GM12872 (cell line): ENCODE data around the gene KRTAP13-4.

Source experiments
- CTCF ChIP-seq: IDR thresholded peaks from 3 replicates; pipeline ENCODE4 v1.5.1; 2011; ENCODE audit warnings: low read depth, mild to moderate bottlenecking, low read length, moderate library complexity; ENCODE audit not compliant: insufficient read depth

The KRTAP13-4 gene

GRCh38 chr21:30448514-30448913 lies 18.5 kb downstream of the KRTAP13-4 start:
- TF ChIP-seq CTCF: no peak

- no peak for TF ChIP-seq CTCF
Observed at GRCh38 chr21:30463713-30464112, 33.7 kb downstream of the KRTAP13-4 start.

GRCh38 chr21:30468900-30469714 lies 39.1 kb downstream of the KRTAP13-4 start:
- TF ChIP-seq CTCF: no peak

- no peak for TF ChIP-seq CTCF
Observed at GRCh38 chr21:30478004-30478403, 48.0 kb downstream of the KRTAP13-4 start.

- no peak for TF ChIP-seq CTCF
Observed at GRCh38 chr21:30479259-30479658, 49.2 kb downstream of the KRTAP13-4 start.

GRCh38 chr21:30480145-30480544 lies 50.1 kb downstream of the KRTAP13-4 start, which contains the start of gene KRTAP19-1:
KRTAP19-1 (minus strand) TSS chr21:30480367; CDS start chr21:30480317, 50 bp downstream.
- no peak for TF ChIP-seq CTCF
